Measurements from ENCODE around the gene ABHD12. TPM values are rescaled to one million over a fixed set of nuclear protein-coding genes. Genes with fewer than 3 reads are reported as not detected.

Gene ABHD12
- total RNA-seq, 1 donor from 2014 or later, result 42.9 TPM

DNA sequence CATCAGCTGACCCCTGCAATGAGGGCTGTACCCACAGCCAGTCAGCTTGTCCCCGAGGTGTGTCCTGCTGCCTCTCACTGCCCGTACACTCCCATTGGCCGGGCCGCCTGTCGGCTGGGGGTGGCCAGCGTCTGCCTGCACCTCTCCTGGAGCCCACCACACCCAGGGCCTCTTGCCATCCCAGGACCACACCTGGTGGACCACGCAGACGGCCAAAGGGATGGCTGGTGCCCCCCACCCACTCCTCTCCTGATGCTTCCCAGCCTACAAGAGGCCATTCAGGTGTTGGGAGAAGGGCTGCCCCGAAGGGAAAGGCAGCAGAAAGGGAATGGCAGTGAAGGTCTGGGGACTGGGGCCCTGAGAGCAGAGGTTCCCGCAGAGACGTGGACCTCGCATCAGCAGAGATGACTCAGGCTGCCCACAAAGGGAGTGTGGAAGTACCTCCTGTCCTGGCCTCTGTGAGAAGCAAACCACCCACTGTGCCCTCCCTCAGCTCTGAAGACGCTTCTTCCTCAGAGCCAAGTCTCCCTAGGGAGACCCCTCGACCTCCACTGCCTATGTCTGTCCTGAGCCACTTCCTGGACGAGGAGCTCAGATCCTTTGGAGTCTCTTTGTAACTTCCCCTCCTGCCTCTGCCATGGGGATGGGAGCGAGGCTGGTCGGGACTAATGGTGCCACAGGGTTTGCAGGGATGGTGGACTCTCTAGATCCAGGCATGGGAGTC, 81.8 kb downstream of the ABHD12 start:
- peak overlapping the region; percentile 96 for H3K27ac Mint-ChIP-seq (ENCODE audit: unreplicated experiment)
- no peaks in the 10 kb centered on the region for H3K36me3 Mint-ChIP-seq (ENCODE audit: unreplicated experiment)
- H3K9me3 Mint-ChIP-seq (ENCODE audit: unreplicated experiment), result no peaks in the 10 kb centered on the region
- DNase-seq (ENCODE audit: extremely low spot score, unreplicated experiment), result no peak
- no peak overlapping the region for H3K4me3 Mint-ChIP-seq (ENCODE audit: unreplicated experiment)
- H3K4me1 Mint-ChIP-seq (ENCODE audit: unreplicated experiment), result peaks cover 36% of the 10 kb centered on the region
- no peaks in the 10 kb centered on the region for H3K27me3 Mint-ChIP-seq (ENCODE audit: unreplicated experiment)
- TF ChIP-seq, protein P1, sequence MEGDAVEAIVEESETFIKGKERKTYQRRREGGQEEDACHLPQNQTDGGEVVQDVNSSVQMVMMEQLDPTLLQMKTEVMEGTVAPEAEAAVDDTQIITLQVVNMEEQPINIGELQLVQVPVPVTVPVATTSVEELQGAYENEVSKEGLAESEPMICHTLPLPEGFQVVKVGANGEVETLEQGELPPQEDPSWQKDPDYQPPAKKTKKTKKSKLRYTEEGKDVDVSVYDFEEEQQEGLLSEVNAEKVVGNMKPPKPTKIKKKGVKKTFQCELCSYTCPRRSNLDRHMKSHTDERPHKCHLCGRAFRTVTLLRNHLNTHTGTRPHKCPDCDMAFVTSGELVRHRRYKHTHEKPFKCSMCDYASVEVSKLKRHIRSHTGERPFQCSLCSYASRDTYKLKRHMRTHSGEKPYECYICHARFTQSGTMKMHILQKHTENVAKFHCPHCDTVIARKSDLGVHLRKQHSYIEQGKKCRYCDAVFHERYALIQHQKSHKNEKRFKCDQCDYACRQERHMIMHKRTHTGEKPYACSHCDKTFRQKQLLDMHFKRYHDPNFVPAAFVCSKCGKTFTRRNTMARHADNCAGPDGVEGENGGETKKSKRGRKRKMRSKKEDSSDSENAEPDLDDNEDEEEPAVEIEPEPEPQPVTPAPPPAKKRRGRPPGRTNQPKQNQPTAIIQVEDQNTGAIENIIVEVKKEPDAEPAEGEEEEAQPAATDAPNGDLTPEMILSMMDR (IDR thresholded peaks at IDR 0.05), result no peak

DNA sequence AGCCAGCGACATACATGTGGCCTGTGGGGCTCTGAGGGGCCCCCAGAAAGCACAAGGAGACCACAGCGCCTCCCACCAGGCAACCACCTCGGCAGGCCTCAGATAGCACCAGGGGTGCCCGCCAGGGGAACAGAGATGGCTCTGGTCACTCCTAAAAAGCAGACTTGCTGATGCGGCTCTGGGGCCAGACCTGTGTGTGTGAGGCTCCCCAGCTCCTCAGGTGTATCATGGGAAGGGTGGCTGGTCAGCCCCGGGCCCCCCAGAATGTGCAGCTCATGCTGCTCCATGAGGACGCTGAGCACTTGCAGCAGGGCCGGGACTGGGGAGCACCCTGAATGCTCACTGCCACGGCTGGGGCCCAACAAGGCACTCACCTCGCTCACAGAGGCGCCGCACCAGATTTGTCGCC, 82.5 kb downstream of the ABHD12 start:
- H3K4me3 Mint-ChIP-seq (ENCODE audit: unreplicated experiment), result no peak overlapping the region
- no peak for DNase-seq (ENCODE audit: extremely low spot score, unreplicated experiment)
- H3K36me3 Mint-ChIP-seq (ENCODE audit: unreplicated experiment), result no peaks in the 10 kb centered on the region
- H3K9me3 Mint-ChIP-seq (ENCODE audit: unreplicated experiment), result no peaks in the 10 kb centered on the region
- H3K27me3 Mint-ChIP-seq (ENCODE audit: unreplicated experiment), result no peaks in the 10 kb centered on the region
- peaks cover 36% of the 10 kb centered on the region for H3K4me1 Mint-ChIP-seq (ENCODE audit: unreplicated experiment)
- no peak overlapping the region for H3K27ac Mint-ChIP-seq (ENCODE audit: unreplicated experiment)
- TF ChIP-seq, protein P1 (IDR thresholded peaks at IDR 0.05), result no peak

DNA sequence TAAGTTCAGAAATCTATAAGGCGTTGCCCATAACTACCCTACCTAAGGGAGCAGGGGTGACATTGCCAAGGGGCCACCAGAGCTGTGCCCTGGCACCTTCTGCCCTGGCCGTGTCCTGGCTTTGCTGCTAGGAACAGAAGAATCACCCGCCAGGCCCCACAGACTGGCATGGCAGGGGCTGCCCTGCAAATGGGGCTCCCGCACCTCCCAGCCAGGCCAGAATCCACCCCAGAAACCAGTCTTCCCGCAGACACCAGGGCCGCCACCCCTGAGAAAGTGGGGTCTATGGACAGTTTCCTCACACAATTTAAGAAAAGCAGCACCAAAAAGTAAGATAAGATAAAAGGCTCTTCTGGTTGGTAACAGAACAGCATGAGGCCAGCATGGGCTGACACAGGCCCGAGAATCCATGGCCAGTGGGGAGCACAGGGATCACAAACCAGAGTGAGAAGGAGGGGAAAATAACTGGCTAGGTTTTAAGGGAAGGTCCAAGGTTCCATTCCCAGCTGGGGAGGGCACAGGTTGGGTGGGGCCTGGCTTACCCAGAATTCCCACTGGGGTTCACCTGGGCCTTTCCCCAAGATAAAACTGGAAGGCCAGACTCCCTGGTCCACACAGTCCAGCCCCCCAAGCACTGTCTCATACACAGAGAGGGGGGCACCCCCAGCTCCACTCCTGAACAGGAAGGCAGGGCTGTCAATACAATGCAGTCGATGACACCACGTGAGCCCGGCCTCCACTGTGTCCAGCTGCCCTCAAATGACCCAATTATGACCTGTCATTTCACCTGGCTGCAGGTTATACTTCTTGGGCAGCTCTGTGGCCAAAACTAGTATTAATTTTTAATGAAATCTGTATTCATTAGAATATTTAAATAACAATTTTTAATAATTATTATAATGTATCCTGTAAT, 83.4 kb downstream of the ABHD12 start:
- no peaks in the 10 kb centered on the region for H3K27me3 Mint-ChIP-seq (ENCODE audit: unreplicated experiment)
- DNase-seq (ENCODE audit: extremely low spot score, unreplicated experiment), result no peak
- H3K36me3 Mint-ChIP-seq (ENCODE audit: unreplicated experiment), result no peaks in the 10 kb centered on the region
- H3K9me3 Mint-ChIP-seq (ENCODE audit: unreplicated experiment), result no peaks in the 10 kb centered on the region
- H3K4me3 Mint-ChIP-seq (ENCODE audit: unreplicated experiment), result no peak overlapping the region
- no peak overlapping the region for H3K27ac Mint-ChIP-seq (ENCODE audit: unreplicated experiment)
- H3K4me1 Mint-ChIP-seq (ENCODE audit: unreplicated experiment), result peaks cover 36% of the 10 kb centered on the region
- TF ChIP-seq, protein P1 (IDR thresholded peaks at IDR 0.05), result no peak

DNA sequence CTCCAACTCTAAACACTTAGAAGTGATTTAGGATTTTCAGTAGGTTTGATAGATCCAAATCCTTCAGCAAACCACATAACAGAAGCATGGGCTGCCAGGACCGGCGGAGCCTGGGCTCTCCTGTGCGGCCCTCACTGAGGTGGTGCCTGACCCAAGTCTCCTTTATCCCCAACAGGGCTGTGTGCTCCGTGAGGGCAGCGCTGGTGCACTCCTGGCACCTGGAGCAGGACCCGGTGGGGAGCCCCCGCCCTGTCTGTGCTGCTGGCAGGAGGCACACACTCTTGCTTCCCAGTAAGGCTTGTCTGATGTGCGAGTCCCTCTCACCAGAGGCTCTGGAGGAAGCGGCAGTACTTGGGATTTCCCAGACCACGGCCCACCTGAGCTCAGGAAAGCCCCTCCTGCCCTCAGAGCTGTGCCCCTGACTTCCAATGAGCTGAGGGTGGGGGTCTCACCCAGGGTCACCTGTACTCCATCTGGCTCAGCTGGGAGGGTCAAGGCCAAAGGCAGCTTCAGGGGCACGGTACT, 86.5 kb downstream of the ABHD12 start:
- no peak overlapping the region for H3K4me3 Mint-ChIP-seq (ENCODE audit: unreplicated experiment)
- TF ChIP-seq, protein P1 (IDR thresholded peaks at IDR 0.05), result no peak

More for the DNA sequence above, 86.5 kb downstream of the ABHD12 start:
- Mint-ChIP-seq H3K4me1 (ENCODE audit: unreplicated experiment) (peaks cover 10% of the 10 kb centered on the region), H3K9me3 (ENCODE audit: unreplicated experiment) (no peaks in the 10 kb centered on the region), H3K27ac (ENCODE audit: unreplicated experiment) (no peak overlapping the region), H3K36me3 (ENCODE audit: unreplicated experiment) (no peaks in the 10 kb centered on the region), H3K27me3 (ENCODE audit: unreplicated experiment) (no peaks in the 10 kb centered on the region)
- DNase-seq (ENCODE audit: extremely low spot score, unreplicated experiment), result no peak
